ENCODE data around the gene ZG16. TPM values are rescaled to one million over a fixed set of nuclear protein-coding genes. Genes with fewer than 3 reads are reported as not detected.
"Not testable (repeated sequence)": the region's sequence is repeated elsewhere in the genome, so short reads cannot be mapped to it uniquely, and the experiment has no call there.

ZG16 gene
- polyA plus RNA-seq, 3 donors = not detected

- Histone ChIP-seq H3K27ac (ENCODE audit: low read depth in 1 of 2, low read length in 2 of 2) (no peak overlapping the region), H2AFZ (ENCODE audit: insufficient read depth, low read depth, low read length, poor library complexity, severe bottlenecking) (no peak overlapping the region), H3K4me1 (ENCODE audit: control insufficient read depth in 1 of 2, insufficient read depth in 2 of 2, low read length in 2 of 2) (peaks cover 8 to 11% of the 10 kb centered on the region in 2 donors), H3K4me2 (replicated peaks; ENCODE audit: extremely low read depth, low read length, poor library complexity, severe bottlenecking) (no peak overlapping the region), H3K79me2 (ENCODE audit: insufficient read depth, low read length) (no peaks in the 10 kb centered on the region), H3K36me3 (replicated peaks in 1 of 2; ENCODE audit: control insufficient read depth in 1 of 2, insufficient read depth in 2 of 2, low read length in 2 of 2) (no peaks in the 10 kb centered on the region), H3K9ac (ENCODE audit: insufficient read depth, low read length, poor library complexity, severe bottlenecking) (no peak overlapping the region), H4K20me1 (ENCODE audit: insufficient read depth, low read length) (no peaks in the 10 kb centered on the region), H3K27me3 (ENCODE audit: control insufficient read depth in 2 of 2, insufficient read depth in 2 of 2, low read length in 2 of 2) (no peaks in the 10 kb centered on the region), H3K4me3 (replicated peaks in 1 of 3; ENCODE audit: low read depth in 2 of 3, low read length in 3 of 3) (no peak overlapping the region), H3K9me3 (replicated peaks in 1 of 2; ENCODE audit: control insufficient read depth in 1 of 2, insufficient read depth in 1 of 2, low read length in 2 of 2) (no peaks in the 10 kb centered on the region)
- intact Hi-C loops (cut with micrococcal nuclease) = no loop called here
- no peak for TF ChIP-seq CTCF (IDR thresholded peaks at IDR 0.05)
- DNase-seq = no peak
- no CpG with 5 or more reads among the region's 2 CpGs for WGBS (ENCODE audit: insufficient coverage)
- no peak overlapping the region for H3K27ac Mint-ChIP-seq
- H3K4me3 Mint-ChIP-seq = no peak overlapping the region
- H3K4me1 Mint-ChIP-seq = peaks cover 10% of the 10 kb centered on the region
- no peaks in the 10 kb centered on the region for H3K36me3 Mint-ChIP-seq
- peaks cover 0 to 2% (median 0%) of the 10 kb centered on the region in 7 donors for H3K9me3 Mint-ChIP-seq
- peaks cover 0 to 4% (median 2%) of the 10 kb centered on the region in 3 donors for H3K27me3 Mint-ChIP-seq (ENCODE audit: low read depth in 3 of 3)
Measured at GRCh38 chr16:29784157-29784556, 6.1 kb downstream of the ZG16 start.

- H3K27ac Mint-ChIP-seq = peak overlapping the region in 2 of 7 donors; percentile 18 to 75
- 10% methylated on average over 33 of the region's 38 CpGs for WGBS (ENCODE audit: insufficient coverage)
- Histone ChIP-seq H3K79me2 (ENCODE audit: insufficient read depth, low read length) (no peaks in the 10 kb centered on the region), H3K4me2 (replicated peaks; ENCODE audit: extremely low read depth, low read length, poor library complexity, severe bottlenecking) (peak overlapping the region; percentile 67), H4K20me1 (ENCODE audit: insufficient read depth, low read length) (no peaks in the 10 kb centered on the region), H3K36me3 (replicated peaks in 1 of 2; ENCODE audit: control insufficient read depth in 1 of 2, insufficient read depth in 2 of 2, low read length in 2 of 2) (no peaks in the 10 kb centered on the region), H2AFZ (ENCODE audit: insufficient read depth, low read depth, low read length, poor library complexity, severe bottlenecking) (peak overlapping the region; percentile 86), H3K9me3 (replicated peaks in 1 of 2; ENCODE audit: control insufficient read depth in 1 of 2, insufficient read depth in 1 of 2, low read length in 2 of 2) (no peaks in the 10 kb centered on the region), H3K4me3 (replicated peaks in 1 of 3; ENCODE audit: low read depth in 2 of 3, low read length in 3 of 3) (peak overlapping the region in 2 of 3 experiments; percentile 4 to 53), H3K27ac (ENCODE audit: low read depth in 1 of 2, low read length in 2 of 2) (no peak overlapping the region), H3K4me1 (ENCODE audit: control insufficient read depth in 1 of 2, insufficient read depth in 2 of 2, low read length in 2 of 2) (peaks cover 13 to 17% of the 10 kb centered on the region in 2 donors), H3K27me3 (ENCODE audit: control insufficient read depth in 2 of 2, insufficient read depth in 2 of 2, low read length in 2 of 2) (no peaks in the 10 kb centered on the region), H3K9ac (ENCODE audit: insufficient read depth, low read length, poor library complexity, severe bottlenecking) (no peak overlapping the region)
- TF ChIP-seq CTCF (IDR thresholded peaks at IDR 0.05) = peak; percentile 85
- peaks cover 0 to 2% (median 0%) of the 10 kb centered on the region in 7 donors for H3K9me3 Mint-ChIP-seq
- peak; percentile 64 to 69 (median 69) for DNase-seq
- H3K4me3 Mint-ChIP-seq = peak overlapping the region; percentile 62 to 79
- no peaks in the 10 kb centered on the region for H3K36me3 Mint-ChIP-seq
- H3K27me3 Mint-ChIP-seq (ENCODE audit: low read depth in 3 of 3) = peaks cover 0 to 2% (median 0%) of the 10 kb centered on the region in 3 donors
- H3K4me1 Mint-ChIP-seq = peaks cover 16% of the 10 kb centered on the region
- intact Hi-C loops (cut with micrococcal nuclease) = loop anchor here in 1 of 2 donors (5.0 kb wide), 1 partner anchor 43 kb away; no protein-coding TSS in a partner anchor
Measured at GRCh38 chr16:29784901-29785500, 6.9 kb downstream of the ZG16 start.

- H3K4me3 ChIP-seq (replicated peaks in 1 of 3; ENCODE audit: low read depth in 2 of 3, low read length in 3 of 3); H3K27ac Mint-ChIP-seq; H3K9ac ChIP-seq (ENCODE audit: insufficient read depth, low read length, poor library complexity, severe bottlenecking); H3K27ac ChIP-seq (ENCODE audit: low read depth in 1 of 2, low read length in 2 of 2); H3K27me3 ChIP-seq (ENCODE audit: control insufficient read depth in 2 of 2, insufficient read depth in 2 of 2, low read length in 2 of 2); H2AFZ ChIP-seq (ENCODE audit: insufficient read depth, low read depth, low read length, poor library complexity, severe bottlenecking); H3K27me3 Mint-ChIP-seq (ENCODE audit: low read depth in 3 of 3); H3K4me2 ChIP-seq (replicated peaks; ENCODE audit: extremely low read depth, low read length, poor library complexity, severe bottlenecking); H3K9me3 ChIP-seq (replicated peaks in 1 of 2; ENCODE audit: control insufficient read depth in 1 of 2, insufficient read depth in 1 of 2, low read length in 2 of 2); DNase-seq; H3K4me3 Mint-ChIP-seq; H4K20me1 ChIP-seq (ENCODE audit: insufficient read depth, low read length); H3K9me3 Mint-ChIP-seq; H3K36me3 ChIP-seq (replicated peaks in 1 of 2; ENCODE audit: control insufficient read depth in 1 of 2, insufficient read depth in 2 of 2, low read length in 2 of 2); H3K36me3 Mint-ChIP-seq: not testable (repeated sequence)
- H3K4me1 ChIP-seq (ENCODE audit: control insufficient read depth in 1 of 2, insufficient read depth in 2 of 2, low read length in 2 of 2) = peaks cover 28 to 33% of the 10 kb centered on the region in 2 donors
- intact Hi-C loops (cut with micrococcal nuclease) = loop anchor here in 1 of 2 donors (5.0 kb wide), 1 partner anchor 45 kb away; no protein-coding TSS in a partner anchor
- peaks cover 30% of the 10 kb centered on the region for H3K4me1 Mint-ChIP-seq
- 93% methylated on average over 3 of the region's 4 CpGs for WGBS (ENCODE audit: insufficient coverage)
- peaks cover 17% of the 10 kb centered on the region for H3K79me2 ChIP-seq (ENCODE audit: insufficient read depth, low read length)
Measured at GRCh38 chr16:29787155-29787554, 9.1 kb downstream of the ZG16 start.

Measured in CD14-positive monocyte (primary cell).